Duodenal mucosa (tissue), 2 donors: ENCODE results near the gene WNT9A.
A peak's percentile ranks its signal among the peaks of the same experiment; 100 is the strongest.

Experiments
- H3K27ac ChIP-seq: one replicate; pipeline ENCODE4 v1.7.0; 2013; ENCODE audit warnings: low read depth, low read length
- H3K27me3 ChIP-seq, 2 donors: one replicate each; pipeline ENCODE4 v1.7.0; 2013; ENCODE audit warnings: low read length in 2 of 2, control low read depth in 1 of 2; ENCODE audit not compliant: insufficient read depth in 2 of 2, control insufficient read depth in 1 of 2
- H3K36me3 ChIP-seq, 2 donors: one replicate each; pipeline ENCODE4 v1.7.0; 2013; ENCODE audit warnings: low read length in 2 of 2, control low read depth in 1 of 2; ENCODE audit not compliant: insufficient read depth in 2 of 2, control insufficient read depth in 1 of 2
- H3K4me1 ChIP-seq, 2 donors: one replicate each; pipeline ENCODE4 v1.7.0; 2013; ENCODE audit warnings: low read length in 2 of 2, control low read depth in 1 of 2; ENCODE audit not compliant: insufficient read depth in 2 of 2, control insufficient read depth in 1 of 2
- H3K4me3 ChIP-seq, 2 donors: one replicate each; pipeline ENCODE4 v1.7.0; 2013; ENCODE audit warnings: low read length in 2 of 2, low read depth in 1 of 2
- H3K9ac ChIP-seq, 2 donors: one replicate each; pipeline ENCODE4 v1.7.0; 2013; ENCODE audit warnings: low read length in 2 of 2, low read depth in 1 of 2
- H3K9me3 ChIP-seq, 2 donors: one replicate each; pipeline ENCODE4 v1.7.0; 2013; ENCODE audit warnings: low read length in 2 of 2, control low read depth in 1 of 2; ENCODE audit not compliant: control insufficient read depth in 1 of 2

WNT9A gene

GRCh38 chr1:227939791-227940771, 7.7 kb downstream of the WNT9A start:
- H3K36me3 ChIP-seq: no peaks in the 10 kb centered on the region
- no peak overlapping the region for H3K4me3 ChIP-seq
- H3K9ac ChIP-seq: no peak overlapping the region
- H3K4me1 ChIP-seq: peaks cover 0 to under 1% of the 10 kb centered on the region in 2 donors
- no peaks in the 10 kb centered on the region for H3K27me3 ChIP-seq
- H3K9me3 ChIP-seq: no peaks in the 10 kb centered on the region
- H3K27ac ChIP-seq: no peak overlapping the region

GRCh38 chr1:227938911-227939790, 8.6 kb downstream of the WNT9A start:
- no peak overlapping the region for H3K9ac ChIP-seq
- H3K27ac ChIP-seq: no peak overlapping the region
- H3K36me3 ChIP-seq: no peaks in the 10 kb centered on the region
- H3K9me3 ChIP-seq: no peaks in the 10 kb centered on the region
- H3K4me3 ChIP-seq: no peak overlapping the region
- H3K4me1 ChIP-seq: no peaks in the 10 kb centered on the region
- no peaks in the 10 kb centered on the region for H3K27me3 ChIP-seq

- no peak overlapping the region for H3K27ac ChIP-seq
- no peaks in the 10 kb centered on the region for H3K36me3 ChIP-seq
- H3K27me3 ChIP-seq: no peaks in the 10 kb centered on the region
- no peaks in the 10 kb centered on the region for H3K9me3 ChIP-seq
- H3K4me1 ChIP-seq: no peaks in the 10 kb centered on the region
- H3K9ac ChIP-seq: no peak overlapping the region
- no peak overlapping the region for H3K4me3 ChIP-seq
Measured at GRCh38 chr1:227938276-227938675, 9.5 kb downstream of the WNT9A start.

- Histone ChIP-seq H3K4me1 (no peaks in the 10 kb centered on the region), H3K27me3 (no peaks in the 10 kb centered on the region), H3K9me3 (no peaks in the 10 kb centered on the region), H3K36me3 (no peaks in the 10 kb centered on the region), H3K4me3 (no peak overlapping the region), H3K27ac (no peak overlapping the region), H3K9ac (no peak overlapping the region)
Measured at GRCh38 chr1:227937838-227938145, 9.9 kb downstream of the WNT9A start.

GRCh38 chr1:227937031-227937837, 10.5 kb downstream of the WNT9A start:
- no peaks in the 10 kb centered on the region for H3K9me3 ChIP-seq
- no peaks in the 10 kb centered on the region for H3K36me3 ChIP-seq
- H3K27me3 ChIP-seq: no peaks in the 10 kb centered on the region
- no peak overlapping the region for H3K9ac ChIP-seq
- H3K4me1 ChIP-seq: no peaks in the 10 kb centered on the region
- no peak overlapping the region for H3K4me3 ChIP-seq
- H3K27ac ChIP-seq: no peak overlapping the region

- Histone ChIP-seq H3K27ac (no peak overlapping the region), H3K9me3 (no peaks in the 10 kb centered on the region), H3K9ac (no peak overlapping the region), H3K4me1 (no peaks in the 10 kb centered on the region), H3K4me3 (no peak overlapping the region), H3K36me3 (no peaks in the 10 kb centered on the region), H3K27me3 (no peaks in the 10 kb centered on the region)
Measured at GRCh38 chr1:227935826-227936225, 11.9 kb downstream of the WNT9A start.

GRCh38 chr1:227934476-227935313, 13.0 kb downstream of the WNT9A start:
- H3K4me1 ChIP-seq: no peaks in the 10 kb centered on the region
- no peak overlapping the region for H3K4me3 ChIP-seq
- no peaks in the 10 kb centered on the region for H3K9me3 ChIP-seq
- H3K27ac ChIP-seq: peak overlapping the region; percentile 46
- no peaks in the 10 kb centered on the region for H3K36me3 ChIP-seq
- H3K9ac ChIP-seq: no peak overlapping the region
- H3K27me3 ChIP-seq: no peaks in the 10 kb centered on the region

- no peaks in the 10 kb centered on the region for H3K36me3 ChIP-seq
- H3K27ac ChIP-seq: no peak overlapping the region
- no peaks in the 10 kb centered on the region for H3K27me3 ChIP-seq
- no peak overlapping the region for H3K4me3 ChIP-seq
- no peak overlapping the region for H3K9ac ChIP-seq
- no peaks in the 10 kb centered on the region for H3K9me3 ChIP-seq
- no peaks in the 10 kb centered on the region for H3K4me1 ChIP-seq
Measured at GRCh38 chr1:227929751-227930472, 17.8 kb downstream of the WNT9A start.
